Liver (tissue), 9 donors: ENCODE measurements around the gene KCNJ11. TPM values are rescaled to one million over a fixed set of nuclear protein-coding genes. Genes with fewer than 3 reads are reported as not detected.

ENCODE experiments used
- DNase-seq: peaks from one replicate; pipeline ENCODE4 v3.0.0-alpha.2; 2017; ENCODE audit warnings: low spot score
- H3K27ac ChIP-seq, 2 donors: one replicate each; pipeline ENCODE4 v1.7.0; 2013; ENCODE audit warnings: inconsistent platforms in 2 of 2, low read length in 2 of 2, control low read depth in 1 of 2, low read depth in 1 of 2, mild to moderate bottlenecking in 1 of 2
- H3K27me3 ChIP-seq, 4 donors: one replicate each; pipeline versions ENCODE4 v1.6.1 to v1.7.0; 2013; ENCODE audit warnings: low read length in 3 of 4, inconsistent platforms in 1 of 4, mild to moderate bottlenecking in 1 of 4, moderate library complexity in 1 of 4; ENCODE audit not compliant: control insufficient read depth in 4 of 4, insufficient read depth in 4 of 4
- H3K36me3 ChIP-seq, 4 donors: one replicate each; pipeline versions ENCODE4 v1.6.1 to v1.7.0; 2013; ENCODE audit warnings: low read length in 3 of 4, mild to moderate bottlenecking in 3 of 4, low read depth in 1 of 4, moderate library complexity in 1 of 4; ENCODE audit not compliant: control insufficient read depth in 4 of 4, insufficient read depth in 3 of 4
- H3K4me1 ChIP-seq, 4 donors: one replicate each; pipeline versions ENCODE4 v1.6.1 to v1.7.0; 2013; ENCODE audit warnings: low read length in 3 of 4, mild to moderate bottlenecking in 3 of 4, moderate library complexity in 1 of 4; ENCODE audit not compliant: control insufficient read depth in 4 of 4, insufficient read depth in 4 of 4
- H3K4me3 ChIP-seq, 3 donors: one replicate each; pipeline versions ENCODE4 v1.6.1 to v1.7.0; 2013; ENCODE audit warnings: low read length in 3 of 3, control low read depth in 1 of 3, low read depth in 1 of 3, mild to moderate bottlenecking in 1 of 3
- H3K9ac ChIP-seq, 2 donors: one replicate each; pipeline ENCODE4 v1.7.0; 2013; ENCODE audit warnings: low read length in 2 of 2, mild to moderate bottlenecking in 2 of 2, moderate library complexity in 2 of 2, control low read depth in 1 of 2, low read depth in 1 of 2
- H3K9me3 ChIP-seq, 4 donors: one replicate each; pipeline versions ENCODE4 v1.6.1 to v1.7.0; 2013; ENCODE audit warnings: low read length in 3 of 4; ENCODE audit not compliant: control insufficient read depth in 4 of 4
- EGR1 ChIP-seq, 2 donors: IDR thresholded peaks; 2 replicates each; pipeline ENCODE4 v1.6.1; 2016 to 2018; ENCODE audit warnings: antibody characterized with exemption in 2 of 2, low read depth in 2 of 2
- FOXA1 ChIP-seq: IDR thresholded peaks from 2 replicates; pipeline ENCODE4 v1.6.1; 2016; ENCODE audit warnings: antibody characterized with exemption
- FOXA2 ChIP-seq: IDR thresholded peaks from 2 replicates; pipeline ENCODE4 v1.6.1; 2016; ENCODE audit warnings: antibody characterized with exemption
- GABPA ChIP-seq, 2 donors: IDR thresholded peaks in 1 of 2; conservative IDR thresholded peaks in 1 of 2; 2 replicates each; pipeline ENCODE4 v1.6.1; 2016; ENCODE audit warnings: antibody characterized with exemption in 2 of 2, mild to moderate bottlenecking in 1 of 2, moderate library complexity in 1 of 2
- HNF4A ChIP-seq, 2 donors: conservative IDR thresholded peaks; 2 replicates each; pipeline ENCODE4 v1.6.1; 2016; ENCODE audit warnings: antibody characterized with exemption in 2 of 2, mild to moderate bottlenecking in 2 of 2
- HNF4G ChIP-seq: IDR thresholded peaks from 2 replicates; pipeline ENCODE4 v1.6.1; 2016; ENCODE audit warnings: antibody characterized with exemption
- JUND ChIP-seq, 2 donors: IDR thresholded peaks; 2 replicates each; pipeline ENCODE4 v1.6.1; 2016; ENCODE audit warnings: antibody characterized with exemption in 2 of 2
- NR2F2 ChIP-seq: IDR thresholded peaks from 2 replicates; pipeline ENCODE4 v1.6.1; 2016; ENCODE audit warnings: antibody characterized with exemption
- RAD21 ChIP-seq, 2 donors: IDR thresholded peaks; 2 replicates each; pipeline ENCODE4 v1.6.1; 2016; ENCODE audit warnings: antibody characterized with exemption in 2 of 2, mild to moderate bottlenecking in 2 of 2
- RXRA ChIP-seq, 2 donors: IDR thresholded peaks; 2 replicates each; pipeline ENCODE4 v1.6.1; 2017 to 2018; ENCODE audit warnings: antibody characterized with exemption in 2 of 2, mild to moderate bottlenecking in 1 of 2
- SP1 ChIP-seq: IDR thresholded peaks from 2 replicates; pipeline ENCODE4 v1.6.1; 2018; ENCODE audit warnings: antibody characterized with exemption, mild to moderate bottlenecking
- TAF1 ChIP-seq: conservative IDR thresholded peaks from 2 replicates; pipeline ENCODE4 v1.6.1; 2016; ENCODE audit warnings: antibody characterized with exemption, mild to moderate bottlenecking
- YY1 ChIP-seq: IDR thresholded peaks from 2 replicates; pipeline ENCODE4 v1.6.1; 2016; ENCODE audit warnings: antibody characterized with exemption, mild to moderate bottlenecking
- WGBS: extraction: QIAGEN DNeasy Blood & Tissue Kit; methylation state at CpG from one replicate; pipeline ENCODE4 v1.1.7; 2013; 5-methylcytosine and 5-hydroxymethylcytosine counted together
- polyA plus RNA-seq, 2 donors: library from polyadenylated mRNA; stranded (reverse) in 1 of 2; unstranded in 1 of 2; fragments of 200-250 nt in 1 of 2; fragments of >200 nt in 1 of 2; fragmentation: Nextera tagmentation in 1 of 2; extraction: Ambion mirVana in 1 of 2; gene quantifications; one replicate each; pipeline versions ENCODE4 v1.2.1 to v1.2.3, GENCODE V29; 2013 to 2015
- total RNA-seq, 2 donors: library from RNA; depleted of rRNA; stranded (reverse); fragments of >200 nt; gene quantifications; one replicate each; pipeline ENCODE4 v1.2.3, GENCODE V29; 2014
- TF ChIP-seq, protein P1 (sequence below): IDR thresholded peaks from 2 replicates; pipeline ENCODE4 v1.6.1; 2016; ENCODE audit warnings: antibody characterized with exemption
- TF ChIP-seq, protein P2 (sequence below): fragments of 150-350 bp; IDR thresholded peaks from 2 replicates; pipeline ENCODE4 v1.5.1; 2017; ENCODE audit warnings: improper control_type of control experiment, low read depth, low read length; ENCODE audit not compliant: missing input control
- TF ChIP-seq, protein P3 (sequence below): IDR thresholded peaks from 2 replicates; pipeline ENCODE4 v1.6.1; 2016; ENCODE audit warnings: antibody characterized with exemption
- TF ChIP-seq, protein P4 (sequence below): IDR thresholded peaks from 2 replicates; pipeline ENCODE4 v1.6.1; 2016; ENCODE audit warnings: antibody characterized with exemption, mild to moderate bottlenecking
- donor health status: healthy.
- donor health status: healthy.
- donor health status: healthy.
- donor health status: healthy.
- donor health status: healthy.

The KCNJ11 gene
- total and polyA plus RNA-seq, 4 donors, result 0.28 to 1.1 (median 0.75) TPM; not detected in 1

DNA sequence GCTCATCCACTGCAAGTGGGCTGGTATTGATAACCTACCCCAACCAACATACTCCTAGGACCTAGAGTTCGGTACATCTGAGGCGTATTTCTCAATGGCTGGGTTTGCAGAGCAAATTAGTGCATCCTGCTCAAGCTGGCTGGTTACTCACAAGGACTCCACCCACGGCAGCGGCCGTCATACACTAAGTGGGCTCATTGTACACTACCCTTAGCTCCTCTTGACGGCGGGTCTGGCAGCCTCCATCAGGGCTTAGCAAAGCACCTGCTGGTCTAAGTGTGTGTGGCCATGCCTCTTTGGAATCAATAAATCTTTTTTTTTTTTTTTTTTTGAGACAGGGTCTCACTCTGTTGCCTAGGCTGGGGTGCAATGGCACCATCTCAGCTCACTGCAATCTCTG is 20.2 kb upstream of the KCNJ11 start:
- peaks cover 4 to 14% (median 10%) of the 10 kb centered on the region in 4 donors for H3K4me1 ChIP-seq
- no peak overlapping the region for H3K27ac ChIP-seq
- H3K9me3 ChIP-seq, result no peaks in the 10 kb centered on the region
- no peak overlapping the region for H3K4me3 ChIP-seq
- no peak for DNase-seq
- WGBS, result 96% methylated on average over 7 of the region's 7 CpGs
- H3K27me3 ChIP-seq, result no peaks in the 10 kb centered on the region
- no peaks in the 10 kb centered on the region for H3K36me3 ChIP-seq
- H3K9ac ChIP-seq, result no peak overlapping the region
- TF ChIP-seq HNF4G (no peak), EGR1 (IDR thresholded peaks at IDR 0.05; ENCODE audit: low read depth in 2 of 2) (no peak), HNF4A (conservative IDR thresholded peaks at IDR 0.05) (no peak), TAF1 (no peak), RAD21 (IDR thresholded peaks at IDR 0.05) (no peak), SP1 (no peak), JUND (IDR thresholded peaks at IDR 0.05) (no peak), NR2F2 (no peak), FOXA2 (no peak), GABPA (IDR thresholded peaks at IDR 0.05 in 1 of 2, conservative IDR thresholded peaks at IDR 0.05 in 1 of 2) (no peak)
- TF ChIP-seq, protein P1, sequence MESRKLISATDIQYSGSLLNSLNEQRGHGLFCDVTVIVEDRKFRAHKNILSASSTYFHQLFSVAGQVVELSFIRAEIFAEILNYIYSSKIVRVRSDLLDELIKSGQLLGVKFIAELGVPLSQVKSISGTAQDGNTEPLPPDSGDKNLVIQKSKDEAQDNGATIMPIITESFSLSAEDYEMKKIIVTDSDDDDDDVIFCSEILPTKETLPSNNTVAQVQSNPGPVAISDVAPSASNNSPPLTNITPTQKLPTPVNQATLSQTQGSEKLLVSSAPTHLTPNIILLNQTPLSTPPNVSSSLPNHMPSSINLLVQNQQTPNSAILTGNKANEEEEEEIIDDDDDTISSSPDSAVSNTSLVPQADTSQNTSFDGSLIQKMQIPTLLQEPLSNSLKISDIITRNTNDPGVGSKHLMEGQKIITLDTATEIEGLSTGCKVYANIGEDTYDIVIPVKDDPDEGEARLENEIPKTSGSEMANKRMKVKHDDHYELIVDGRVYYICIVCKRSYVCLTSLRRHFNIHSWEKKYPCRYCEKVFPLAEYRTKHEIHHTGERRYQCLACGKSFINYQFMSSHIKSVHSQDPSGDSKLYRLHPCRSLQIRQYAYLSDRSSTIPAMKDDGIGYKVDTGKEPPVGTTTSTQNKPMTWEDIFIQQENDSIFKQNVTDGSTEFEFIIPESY, result no peak
- TF ChIP-seq, protein P2, sequence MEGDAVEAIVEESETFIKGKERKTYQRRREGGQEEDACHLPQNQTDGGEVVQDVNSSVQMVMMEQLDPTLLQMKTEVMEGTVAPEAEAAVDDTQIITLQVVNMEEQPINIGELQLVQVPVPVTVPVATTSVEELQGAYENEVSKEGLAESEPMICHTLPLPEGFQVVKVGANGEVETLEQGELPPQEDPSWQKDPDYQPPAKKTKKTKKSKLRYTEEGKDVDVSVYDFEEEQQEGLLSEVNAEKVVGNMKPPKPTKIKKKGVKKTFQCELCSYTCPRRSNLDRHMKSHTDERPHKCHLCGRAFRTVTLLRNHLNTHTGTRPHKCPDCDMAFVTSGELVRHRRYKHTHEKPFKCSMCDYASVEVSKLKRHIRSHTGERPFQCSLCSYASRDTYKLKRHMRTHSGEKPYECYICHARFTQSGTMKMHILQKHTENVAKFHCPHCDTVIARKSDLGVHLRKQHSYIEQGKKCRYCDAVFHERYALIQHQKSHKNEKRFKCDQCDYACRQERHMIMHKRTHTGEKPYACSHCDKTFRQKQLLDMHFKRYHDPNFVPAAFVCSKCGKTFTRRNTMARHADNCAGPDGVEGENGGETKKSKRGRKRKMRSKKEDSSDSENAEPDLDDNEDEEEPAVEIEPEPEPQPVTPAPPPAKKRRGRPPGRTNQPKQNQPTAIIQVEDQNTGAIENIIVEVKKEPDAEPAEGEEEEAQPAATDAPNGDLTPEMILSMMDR, result no peak

DNA sequence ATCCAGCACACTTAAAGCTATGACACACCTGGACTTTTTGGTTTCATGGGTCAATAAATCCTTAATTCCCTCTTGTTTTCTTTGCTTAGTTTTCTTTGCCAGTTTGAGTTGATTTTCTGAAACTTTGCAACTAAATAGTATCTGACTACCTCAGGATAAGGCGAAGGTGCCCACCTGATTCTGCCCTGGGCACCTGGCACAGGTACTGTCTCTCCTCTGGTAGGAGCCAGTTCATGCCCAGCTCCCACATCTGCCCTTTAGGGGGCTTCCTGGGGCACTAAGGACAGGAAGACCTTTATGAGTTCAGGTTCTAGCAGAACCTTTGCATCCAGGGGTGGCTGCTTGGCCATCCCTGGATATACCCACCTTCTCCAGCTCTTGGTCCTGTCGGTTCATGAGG is 19.6 kb upstream of the KCNJ11 start:
- no peaks in the 10 kb centered on the region for H3K36me3 ChIP-seq
- H3K27ac ChIP-seq, result no peak overlapping the region
- H3K4me1 ChIP-seq, result peaks cover 4 to 14% (median 9%) of the 10 kb centered on the region in 4 donors
- no peaks in the 10 kb centered on the region for H3K27me3 ChIP-seq
- no peak overlapping the region for H3K4me3 ChIP-seq
- WGBS, result 88% methylated on average over 2 of the region's 2 CpGs
- no peak overlapping the region for H3K9ac ChIP-seq
- no peaks in the 10 kb centered on the region for H3K9me3 ChIP-seq
- TF ChIP-seq, protein P2, result no peak
- TF ChIP-seq, protein P3, sequence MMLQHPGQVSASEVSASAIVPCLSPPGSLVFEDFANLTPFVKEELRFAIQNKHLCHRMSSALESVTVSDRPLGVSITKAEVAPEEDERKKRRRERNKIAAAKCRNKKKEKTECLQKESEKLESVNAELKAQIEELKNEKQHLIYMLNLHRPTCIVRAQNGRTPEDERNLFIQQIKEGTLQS, result no peak
- no peak for TF ChIP-seq HNF4G
- no peak for TF ChIP-seq RAD21 (IDR thresholded peaks at IDR 0.05)
- TF ChIP-seq TAF1, result no peak
- no peak for TF ChIP-seq HNF4A (conservative IDR thresholded peaks at IDR 0.05)
- TF ChIP-seq, protein P4, sequence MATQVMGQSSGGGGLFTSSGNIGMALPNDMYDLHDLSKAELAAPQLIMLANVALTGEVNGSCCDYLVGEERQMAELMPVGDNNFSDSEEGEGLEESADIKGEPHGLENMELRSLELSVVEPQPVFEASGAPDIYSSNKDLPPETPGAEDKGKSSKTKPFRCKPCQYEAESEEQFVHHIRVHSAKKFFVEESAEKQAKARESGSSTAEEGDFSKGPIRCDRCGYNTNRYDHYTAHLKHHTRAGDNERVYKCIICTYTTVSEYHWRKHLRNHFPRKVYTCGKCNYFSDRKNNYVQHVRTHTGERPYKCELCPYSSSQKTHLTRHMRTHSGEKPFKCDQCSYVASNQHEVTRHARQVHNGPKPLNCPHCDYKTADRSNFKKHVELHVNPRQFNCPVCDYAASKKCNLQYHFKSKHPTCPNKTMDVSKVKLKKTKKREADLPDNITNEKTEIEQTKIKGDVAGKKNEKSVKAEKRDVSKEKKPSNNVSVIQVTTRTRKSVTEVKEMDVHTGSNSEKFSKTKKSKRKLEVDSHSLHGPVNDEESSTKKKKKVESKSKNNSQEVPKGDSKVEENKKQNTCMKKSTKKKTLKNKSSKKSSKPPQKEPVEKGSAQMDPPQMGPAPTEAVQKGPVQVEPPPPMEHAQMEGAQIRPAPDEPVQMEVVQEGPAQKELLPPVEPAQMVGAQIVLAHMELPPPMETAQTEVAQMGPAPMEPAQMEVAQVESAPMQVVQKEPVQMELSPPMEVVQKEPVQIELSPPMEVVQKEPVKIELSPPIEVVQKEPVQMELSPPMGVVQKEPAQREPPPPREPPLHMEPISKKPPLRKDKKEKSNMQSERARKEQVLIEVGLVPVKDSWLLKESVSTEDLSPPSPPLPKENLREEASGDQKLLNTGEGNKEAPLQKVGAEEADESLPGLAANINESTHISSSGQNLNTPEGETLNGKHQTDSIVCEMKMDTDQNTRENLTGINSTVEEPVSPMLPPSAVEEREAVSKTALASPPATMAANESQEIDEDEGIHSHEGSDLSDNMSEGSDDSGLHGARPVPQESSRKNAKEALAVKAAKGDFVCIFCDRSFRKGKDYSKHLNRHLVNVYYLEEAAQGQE, result no peak
- no peak for TF ChIP-seq SP1
- no peak for TF ChIP-seq FOXA2
- TF ChIP-seq JUND (IDR thresholded peaks at IDR 0.05), result no peak
- no peak for TF ChIP-seq GABPA (IDR thresholded peaks at IDR 0.05 in 1 of 2, conservative IDR thresholded peaks at IDR 0.05 in 1 of 2)
- TF ChIP-seq FOXA1, result no peak
- no peak for TF ChIP-seq NR2F2
- no peak for TF ChIP-seq EGR1 (IDR thresholded peaks at IDR 0.05; ENCODE audit: low read depth in 2 of 2)
- TF ChIP-seq, protein P1, result no peak
- TF ChIP-seq RXRA (IDR thresholded peaks at IDR 0.05), result no peak
- TF ChIP-seq YY1, result no peak
- no peak for DNase-seq
